Left lung (tissue), 10 donors: ENCODE data around the gene VAT1L. TPM values are rescaled to one million over a fixed set of nuclear protein-coding genes. Genes with fewer than 3 reads are reported as not detected.

ENCODE experiments used
- ATAC-seq: fragments of 200-7000 bp; cut with Tn5 transposase; one replicate; pipeline ENCODE4 v1.9.1; 2020; ENCODE audit warnings: moderate library complexity
- DNase-seq, 4 donors: peaks; one replicate each; pipeline ENCODE4 v3.0.0-alpha.2; 2013 to 2020
- H3K27ac ChIP-seq, 2 donors: fragments of 200-600 bp; sonication (generic) in 1 of 2; one replicate each; pipeline versions ENCODE4 v1.5.0 to v1.8.0; 2020 to 2021
- H3K27me3 ChIP-seq, 2 donors: fragments of 200-600 bp; sonication (generic) in 1 of 2; one replicate each; pipeline versions ENCODE4 v1.5.0 to v1.8.0; 2020 to 2021
- H3K36me3 ChIP-seq, 2 donors: fragments of 200-600 bp; sonication (generic) in 1 of 2; one replicate each; pipeline versions ENCODE4 v1.5.0 to v1.8.0; 2020 to 2021
- H3K4me1 ChIP-seq, 2 donors: fragments of 200-600 bp; one replicate each; pipeline ENCODE4 v1.8.0; 2021
- H3K4me3 ChIP-seq, 2 donors: fragments of 200-600 bp; sonication (generic) in 1 of 2; one replicate each; pipeline versions ENCODE4 v1.5.0 to v1.8.0; 2020 to 2021; ENCODE audit warnings: mild to moderate bottlenecking in 1 of 2
- H3K9me3 ChIP-seq, 2 donors: fragments of 200-600 bp; sonication (generic) in 1 of 2; one replicate each; pipeline versions ENCODE4 v1.5.0 to v1.8.0; 2020 to 2021
- CTCF ChIP-seq, 2 donors: fragments of 200-600 bp; sonication (generic) in 1 of 2; IDR thresholded peaks; one replicate each; pipeline versions ENCODE4 v1.5.0 to v1.8.0; 2021; ENCODE audit warnings: antibody characterized with exemption in 2 of 2
- intact Hi-C, 2 donors: fragments of 100-400 bp; cut with DNase I; formaldehyde crosslinking; loops; one replicate each; pipeline versions ENCODE4 v1.11.2 to v1.14.2; 2022
- polyA plus RNA-seq, 6 donors: library from polyadenylated mRNA; unstranded; fragments of 120-200 nt; gene quantifications; one replicate each; pipeline ENCODE4 v1.2.1, GENCODE V29; 2013; ENCODE audit not compliant: insufficient read length in 6 of 6
- total RNA-seq, 2 donors: library from RNA; stranded (reverse); fragmentation: NEBNext Ultra II Directional; extraction: Animal tissue kit (Norgen Biotek cat#: 25700); gene quantifications; one replicate each; pipeline ENCODE4 v1.2.1, GENCODE V29; 2021
- donor health status: DM: no; HTN: yes; CAD: no.
- donor health status: DM: no; HTN: no; CAD: no.

VAT1L gene
- total and polyA plus RNA-seq, 8 donors, result 0.26 to 9.2 (median 5.4) TPM

GRCh38 chr16:77836801-77837200, 48.4 kb downstream of the VAT1L start:
- no peak overlapping the region for H3K4me3 ChIP-seq
- intact Hi-C loops, result no loop called here
- H3K27me3 ChIP-seq, result no peaks in the 10 kb centered on the region
- no peaks in the 10 kb centered on the region for H3K36me3 ChIP-seq
- no peak overlapping the region for H3K27ac ChIP-seq
- H3K4me1 ChIP-seq, result no peaks in the 10 kb centered on the region
- ATAC-seq (no peak), DNase-seq (no peak)
- TF ChIP-seq CTCF (IDR thresholded peaks at IDR 0.05), result no peak
- H3K9me3 ChIP-seq, result no peaks in the 10 kb centered on the region

GRCh38 chr16:77838597-77839255, 50.4 kb downstream of the VAT1L start:
- H3K4me1 ChIP-seq, result no peaks in the 10 kb centered on the region
- intact Hi-C loops, result no loop called here
- no peaks in the 10 kb centered on the region for H3K27me3 ChIP-seq
- H3K4me3 ChIP-seq, result no peak overlapping the region
- H3K36me3 ChIP-seq, result no peaks in the 10 kb centered on the region
- no peak overlapping the region for H3K27ac ChIP-seq
- no peak for TF ChIP-seq CTCF (IDR thresholded peaks at IDR 0.05)
- DNase-seq (no peak), ATAC-seq (no peak)
- H3K9me3 ChIP-seq, result no peaks in the 10 kb centered on the region

GRCh38 chr16:77840093-77840492, 51.7 kb downstream of the VAT1L start:
- Histone ChIP-seq H3K27me3 (peaks cover 0 to 6% of the 10 kb centered on the region in 2 donors), H3K9me3 (no peaks in the 10 kb centered on the region), H3K4me1 (no peaks in the 10 kb centered on the region), H3K4me3 (no peak overlapping the region), H3K27ac (no peak overlapping the region), H3K36me3 (no peaks in the 10 kb centered on the region)
- intact Hi-C loops, result no loop called here
- no peak for DNase-seq
- peak; percentile 56 for ATAC-seq
- no peak for TF ChIP-seq CTCF (IDR thresholded peaks at IDR 0.05)

GRCh38 chr16:77840673-77841501, 52.5 kb downstream of the VAT1L start:
- no peak for TF ChIP-seq CTCF (IDR thresholded peaks at IDR 0.05)
- Histone ChIP-seq H3K4me3 (no peak overlapping the region), H3K27me3 (peaks cover 0 to 6% of the 10 kb centered on the region in 2 donors), H3K36me3 (no peaks in the 10 kb centered on the region), H3K27ac (no peak overlapping the region), H3K9me3 (no peaks in the 10 kb centered on the region), H3K4me1 (no peaks in the 10 kb centered on the region)
- ATAC-seq, result peak; percentile 69
- DNase-seq, result peak in 2 of 4 donors; percentile 53 to 70
- intact Hi-C loops, result no loop called here

GRCh38 chr16:77841502-77841763, 53.1 kb downstream of the VAT1L start:
- ATAC-seq, result no peak
- TF ChIP-seq CTCF (IDR thresholded peaks at IDR 0.05), result no peak
- Histone ChIP-seq H3K9me3 (no peaks in the 10 kb centered on the region), H3K4me1 (no peaks in the 10 kb centered on the region), H3K36me3 (no peaks in the 10 kb centered on the region), H3K27me3 (peaks cover 0 to 6% of the 10 kb centered on the region in 2 donors), H3K4me3 (no peak overlapping the region), H3K27ac (no peak overlapping the region)
- intact Hi-C loops, result no loop called here
- no peak for DNase-seq
